Activated CD4-positive, alpha-beta T cell treated with anti-CD3 and anti-CD28 coated beads, Interleukin-2, amount 10 ng/mL, durations not matched to agents 24 days and 14 days (primary cell): ENCODE data around the gene FBXL17. TPM values are rescaled to one million over a fixed set of nuclear protein-coding genes. Genes with fewer than 3 reads are reported as not detected.

Experiments used
- DNase-seq: peaks from one replicate; pipeline ENCODE4 v3.0.0; 2022
- H3K27ac Mint-ChIP-seq: one replicate; pipeline ENCODE4 v1.8.0; 2022; ENCODE audit warnings: mild to moderate bottlenecking, mixed read lengths
- H3K27me3 Mint-ChIP-seq: one replicate; pipeline ENCODE4 v1.8.0; 2022; ENCODE audit warnings: mixed read lengths
- H3K36me3 Mint-ChIP-seq: one replicate; pipeline ENCODE4 v1.8.0; 2022; ENCODE audit warnings: low read depth, mild to moderate bottlenecking, mixed read lengths
- H3K4me1 Mint-ChIP-seq: one replicate; pipeline ENCODE4 v1.8.0; 2021; ENCODE audit warnings: mixed read lengths
- H3K4me3 Mint-ChIP-seq: one replicate; pipeline ENCODE4 v1.8.0; 2022; ENCODE audit warnings: mild to moderate bottlenecking, moderate library complexity, mixed read lengths
- H3K9me3 Mint-ChIP-seq: one replicate; pipeline ENCODE4 v1.8.0; 2021; ENCODE audit warnings: mixed read lengths
- intact Hi-C: fragments of 100-400 bp; cut with micrococcal nuclease; formaldehyde crosslinking; loops from one replicate; pipeline ENCODE4 v1.15.1; 2023
- total RNA-seq: library from RNA; stranded (reverse); gene quantifications from 2 replicates; pipeline ENCODE4 v1.2.3, GENCODE V29; 2022

FBXL17 gene
- total RNA-seq, 1 donor from 2014 or later = 7.5 TPM

DNA sequence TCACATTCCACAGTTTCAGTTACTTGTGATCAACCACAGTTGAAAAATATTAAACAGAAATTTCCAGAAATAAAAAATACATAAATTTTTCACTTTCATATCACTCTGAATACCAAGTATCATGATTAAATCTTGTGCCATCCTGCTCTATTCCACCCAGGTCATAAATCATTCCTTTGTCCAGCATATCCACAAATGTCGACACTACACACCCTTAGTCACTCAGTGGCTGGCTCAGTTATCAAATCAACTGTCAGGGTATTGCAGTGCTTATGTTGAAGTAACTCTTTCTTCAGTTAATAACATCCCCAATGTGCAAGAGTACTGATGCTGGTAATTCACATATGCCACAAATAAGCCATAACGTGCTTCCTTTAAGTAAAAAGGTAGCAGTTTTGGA lies 115.7 kb downstream of the FBXL17 start:
- Mint-ChIP-seq H3K27ac (no peak overlapping the region), H3K9me3 (no peaks in the 10 kb centered on the region), H3K36me3 (no peaks in the 10 kb centered on the region), H3K4me3 (no peak overlapping the region), H3K4me1 (no peaks in the 10 kb centered on the region), H3K27me3 (no peaks in the 10 kb centered on the region)
- intact Hi-C loops = no loop called here
- no peak for DNase-seq

DNA sequence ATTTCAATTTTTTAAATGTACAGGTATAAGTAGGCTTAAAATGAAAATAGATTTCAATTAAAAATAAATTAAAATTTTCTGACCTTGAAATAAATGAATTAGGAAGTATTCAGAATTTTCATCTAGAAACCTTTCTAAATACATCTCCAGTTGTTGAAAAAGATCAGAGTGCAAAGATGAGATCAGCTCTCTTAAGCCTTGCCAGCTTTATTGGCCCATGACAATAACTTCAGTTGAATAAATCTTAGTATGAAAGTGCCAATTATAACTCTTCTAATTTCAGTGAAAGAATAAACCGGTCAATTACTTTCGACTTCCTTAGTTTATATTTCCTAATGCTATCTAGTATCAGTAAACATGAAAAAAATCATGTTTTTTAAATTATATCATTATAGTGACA lies 117.4 kb downstream of the FBXL17 start:
- Mint-ChIP-seq H3K27ac (no peak overlapping the region), H3K27me3 (no peaks in the 10 kb centered on the region), H3K4me3 (no peak overlapping the region), H3K4me1 (peaks cover 3% of the 10 kb centered on the region), H3K9me3 (no peaks in the 10 kb centered on the region), H3K36me3 (no peaks in the 10 kb centered on the region)
- no peak for DNase-seq
- intact Hi-C loops = no loop called here

- intact Hi-C loops = no loop called here
- DNase-seq = no peak
- H3K36me3 Mint-ChIP-seq = no peaks in the 10 kb centered on the region
- no peaks in the 10 kb centered on the region for H3K9me3 Mint-ChIP-seq
- no peak overlapping the region for H3K4me3 Mint-ChIP-seq
- no peaks in the 10 kb centered on the region for H3K27me3 Mint-ChIP-seq
- H3K27ac Mint-ChIP-seq = no peak overlapping the region
- H3K4me1 Mint-ChIP-seq = peaks cover 3% of the 10 kb centered on the region
Observed at GRCh38 chr5:108263338-108263737, 118.6 kb downstream of the FBXL17 start.

- Mint-ChIP-seq H3K27ac (no peak overlapping the region), H3K4me3 (no peak overlapping the region), H3K4me1 (peaks cover 3% of the 10 kb centered on the region), H3K27me3 (no peaks in the 10 kb centered on the region), H3K9me3 (no peaks in the 10 kb centered on the region), H3K36me3 (no peaks in the 10 kb centered on the region)
- no peak for DNase-seq
- intact Hi-C loops = loop anchor here (1.0 kb wide), 1 partner anchor 84 kb away; no protein-coding TSS in a partner anchor
Observed at GRCh38 chr5:108260858-108261170, 121.1 kb downstream of the FBXL17 start.

DNA sequence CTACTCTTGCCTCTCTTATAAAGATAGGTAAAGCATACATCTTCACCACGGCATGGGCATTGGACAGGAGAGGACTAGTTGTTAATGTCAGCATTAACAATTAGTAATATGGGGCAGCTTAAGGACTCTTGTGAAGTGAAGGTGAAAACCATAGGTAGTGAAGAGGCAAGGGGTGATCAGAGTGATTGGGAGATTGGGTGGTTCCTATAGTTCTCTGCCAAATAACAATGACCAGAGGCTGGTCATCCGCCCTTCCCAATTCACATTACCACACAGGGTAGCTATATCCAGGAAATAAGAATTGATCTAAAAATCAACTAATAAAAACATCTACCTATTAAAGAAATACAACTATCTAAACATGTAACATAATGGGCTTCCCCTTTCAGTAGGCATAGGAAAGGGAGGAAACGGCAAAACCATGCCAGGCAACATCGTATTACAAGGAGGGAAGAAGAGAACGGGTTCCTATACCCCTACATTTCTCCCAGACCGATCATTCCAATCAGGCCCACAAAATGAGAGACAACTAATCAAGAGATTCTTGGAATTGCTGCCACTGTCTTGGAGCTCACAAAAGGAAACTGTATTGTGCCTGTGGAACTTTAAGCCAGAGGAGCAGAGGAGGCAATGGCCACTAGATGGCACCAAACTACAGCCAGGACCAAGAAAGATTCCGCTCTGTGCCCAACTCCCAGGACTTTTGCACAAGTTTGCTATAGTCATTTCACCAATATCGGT lies 121.6 kb downstream of the FBXL17 start:
- H3K27me3 Mint-ChIP-seq = no peaks in the 10 kb centered on the region
- peak; percentile 86 for DNase-seq
- no peaks in the 10 kb centered on the region for H3K36me3 Mint-ChIP-seq
- H3K4me1 Mint-ChIP-seq = peaks cover 3% of the 10 kb centered on the region
- no peak overlapping the region for H3K4me3 Mint-ChIP-seq
- intact Hi-C loops = loop anchor here (1.0 kb wide), 1 partner anchor 85 kb away; no protein-coding TSS in a partner anchor
- no peaks in the 10 kb centered on the region for H3K9me3 Mint-ChIP-seq
- H3K27ac Mint-ChIP-seq = no peak overlapping the region

- intact Hi-C loops = no loop called here
- Mint-ChIP-seq H3K36me3 (no peaks in the 10 kb centered on the region), H3K4me1 (peaks cover 3% of the 10 kb centered on the region), H3K27ac (no peak overlapping the region), H3K27me3 (no peaks in the 10 kb centered on the region), H3K4me3 (no peak overlapping the region), H3K9me3 (no peaks in the 10 kb centered on the region)
- DNase-seq = no peak
Observed at GRCh38 chr5:108259306-108259705, 122.6 kb downstream of the FBXL17 start.

DNA sequence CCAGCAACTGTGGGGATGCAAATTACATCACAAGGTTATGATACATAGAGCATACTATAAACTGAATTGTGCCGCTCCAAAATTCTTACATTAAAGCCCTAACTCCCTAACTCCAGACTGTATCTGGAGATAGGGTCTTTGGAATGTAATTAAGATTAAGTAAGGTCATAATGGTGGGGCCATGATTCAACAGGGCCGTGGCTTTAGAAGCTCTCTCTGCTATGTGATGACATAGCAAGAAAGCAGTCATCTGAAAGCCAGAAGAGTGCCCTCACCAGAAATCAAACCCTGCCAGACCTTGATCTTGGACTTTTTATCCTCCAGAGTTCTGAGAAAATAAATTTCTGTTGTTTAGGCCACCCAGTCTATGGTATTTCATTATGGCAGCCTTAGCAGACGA lies 123.9 kb downstream of the FBXL17 start:
- no peak overlapping the region for H3K4me3 Mint-ChIP-seq
- peaks cover 3% of the 10 kb centered on the region for H3K4me1 Mint-ChIP-seq

DNA sequence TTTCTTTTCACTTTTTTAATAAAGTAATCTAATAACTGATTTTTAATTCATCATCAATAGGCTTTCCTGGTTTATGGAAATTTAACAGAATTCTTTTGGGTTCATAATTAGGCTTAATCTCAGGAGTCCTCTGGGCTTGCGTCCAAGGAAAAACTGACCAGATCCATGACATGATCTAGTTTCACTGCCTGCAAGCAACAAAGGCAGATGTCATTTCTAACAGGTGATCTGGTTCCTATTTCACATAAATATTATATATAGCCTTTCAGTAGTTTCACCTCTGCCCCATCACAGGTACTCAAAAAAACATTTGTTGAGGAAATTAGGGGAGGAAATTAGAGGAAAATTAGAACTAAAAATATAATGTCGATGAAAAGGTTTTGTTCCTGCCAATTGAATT lies 126.4 kb downstream of the FBXL17 start:
- intact Hi-C loops = no loop called here
- H3K9me3 Mint-ChIP-seq = no peaks in the 10 kb centered on the region

More for the DNA sequence above, 123.9 kb downstream of the FBXL17 start:
- intact Hi-C loops = no loop called here
- H3K27ac Mint-ChIP-seq = no peak overlapping the region
- no peaks in the 10 kb centered on the region for H3K9me3 Mint-ChIP-seq
- DNase-seq = no peak
- H3K27me3 Mint-ChIP-seq = no peaks in the 10 kb centered on the region
- no peaks in the 10 kb centered on the region for H3K36me3 Mint-ChIP-seq

DNA sequence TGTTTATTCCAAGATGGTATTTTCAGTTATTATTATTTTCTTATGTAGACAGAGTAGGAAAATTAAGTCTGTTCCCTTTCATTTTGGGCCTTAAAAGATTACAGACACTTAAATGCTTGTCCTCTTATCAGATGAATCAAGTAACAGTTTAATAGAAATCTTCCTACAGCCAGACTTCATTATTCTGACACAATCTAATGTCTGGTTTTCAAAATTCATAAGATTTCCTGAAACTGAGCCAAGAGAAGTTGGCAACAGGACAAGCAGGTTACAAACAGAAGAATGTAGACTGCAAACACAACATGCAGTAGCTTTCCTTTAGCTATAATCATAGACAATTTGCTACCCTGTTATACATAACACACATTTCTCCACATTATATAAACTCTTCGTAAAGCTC lies 130.5 kb downstream of the FBXL17 start:
- no peak overlapping the region for H3K27ac Mint-ChIP-seq

More for the DNA sequence above, 126.4 kb downstream of the FBXL17 start:
- Mint-ChIP-seq H3K4me3 (no peak overlapping the region), H3K36me3 (no peaks in the 10 kb centered on the region), H3K27ac (no peak overlapping the region), H3K27me3 (no peaks in the 10 kb centered on the region), H3K4me1 (peaks cover 2% of the 10 kb centered on the region)
- no peak for DNase-seq

GRCh38 chr5:108249785-108250426 lies 132.0 kb downstream of the FBXL17 start:
- Mint-ChIP-seq H3K27me3 (no peaks in the 10 kb centered on the region), H3K27ac (no peak overlapping the region), H3K4me1 (no peaks in the 10 kb centered on the region), H3K4me3 (no peak overlapping the region), H3K9me3 (no peaks in the 10 kb centered on the region), H3K36me3 (no peaks in the 10 kb centered on the region)
- intact Hi-C loops = no loop called here
- DNase-seq = no peak

More for the DNA sequence above, 130.5 kb downstream of the FBXL17 start:
- H3K4me1 Mint-ChIP-seq = no peaks in the 10 kb centered on the region
- DNase-seq = no peak
- no peaks in the 10 kb centered on the region for H3K9me3 Mint-ChIP-seq
- H3K27me3 Mint-ChIP-seq = no peaks in the 10 kb centered on the region
- no peaks in the 10 kb centered on the region for H3K36me3 Mint-ChIP-seq
- no peak overlapping the region for H3K4me3 Mint-ChIP-seq
- intact Hi-C loops = no loop called here

DNA sequence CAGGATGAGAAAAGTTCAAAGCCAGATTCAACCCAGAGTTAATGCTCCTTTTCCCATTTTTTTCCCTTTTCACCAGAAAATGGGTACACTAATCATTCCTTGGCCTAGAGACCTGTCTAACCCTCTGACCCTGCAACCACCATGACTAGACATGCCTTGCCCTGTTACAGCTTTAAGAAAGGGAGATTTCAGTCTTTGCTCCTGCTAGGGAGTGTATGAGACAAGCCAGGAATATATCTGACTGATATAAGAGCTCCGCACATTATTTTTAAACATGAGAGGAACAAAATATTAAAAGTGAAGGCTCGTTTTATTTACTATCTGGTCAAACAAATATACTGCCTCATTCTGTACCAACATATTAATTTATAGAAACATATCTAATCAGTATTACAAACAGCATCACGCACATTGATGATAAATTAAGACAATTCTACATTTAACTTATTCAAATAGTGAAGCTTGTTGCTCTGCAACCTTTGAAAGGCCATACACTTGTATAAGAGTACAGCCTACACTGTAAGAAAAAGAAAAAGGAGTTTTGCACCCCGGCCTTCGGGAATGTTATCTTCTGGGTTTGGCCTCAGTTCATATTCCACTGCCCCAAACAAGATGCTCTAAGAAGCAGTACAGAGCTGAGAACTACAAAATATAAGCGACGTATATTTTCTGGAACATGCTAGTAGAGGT lies 132.7 kb downstream of the FBXL17 start:
- intact Hi-C loops = no loop called here
- no peak overlapping the region for H3K27ac Mint-ChIP-seq
- DNase-seq = no peak
- no peaks in the 10 kb centered on the region for H3K9me3 Mint-ChIP-seq
- H3K36me3 Mint-ChIP-seq = no peaks in the 10 kb centered on the region
- no peaks in the 10 kb centered on the region for H3K27me3 Mint-ChIP-seq
- no peaks in the 10 kb centered on the region for H3K4me1 Mint-ChIP-seq
- H3K4me3 Mint-ChIP-seq = no peak overlapping the region

- H3K9me3 Mint-ChIP-seq = peaks cover 6% of the 10 kb centered on the region
- H3K4me1 Mint-ChIP-seq = no peaks in the 10 kb centered on the region
- no peak overlapping the region for H3K4me3 Mint-ChIP-seq
- H3K27me3 Mint-ChIP-seq = no peaks in the 10 kb centered on the region
- intact Hi-C loops = no loop called here
- no peak overlapping the region for H3K27ac Mint-ChIP-seq
- DNase-seq = no peak
- H3K36me3 Mint-ChIP-seq = no peaks in the 10 kb centered on the region
Observed at GRCh38 chr5:108238936-108239887, 142.7 kb downstream of the FBXL17 start.

DNA sequence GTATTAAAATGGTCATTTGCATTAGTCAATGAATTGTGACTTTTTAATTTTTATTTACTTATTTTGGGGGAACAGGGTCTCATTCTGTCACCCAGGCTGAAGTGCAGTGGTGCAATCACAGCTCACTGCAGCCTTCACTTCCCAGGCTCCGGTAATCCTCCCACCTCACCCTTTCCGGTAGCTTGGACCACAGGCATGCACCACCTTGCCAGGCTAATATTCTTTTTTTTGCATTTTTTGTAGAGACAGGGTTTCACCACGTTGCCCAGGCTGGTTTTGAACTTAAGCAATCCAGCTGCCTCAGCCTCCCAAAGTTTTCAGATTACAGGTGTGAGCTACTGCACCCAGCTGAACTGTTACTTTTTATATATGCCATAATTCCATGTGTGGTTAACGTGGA lies 143.4 kb downstream of the FBXL17 start:
- H3K27ac Mint-ChIP-seq = no peak overlapping the region
- peaks cover 6% of the 10 kb centered on the region for H3K9me3 Mint-ChIP-seq
- intact Hi-C loops = no loop called here
- no peak overlapping the region for H3K4me3 Mint-ChIP-seq
- no peaks in the 10 kb centered on the region for H3K27me3 Mint-ChIP-seq
- no peak for DNase-seq
- no peaks in the 10 kb centered on the region for H3K4me1 Mint-ChIP-seq
- H3K36me3 Mint-ChIP-seq = no peaks in the 10 kb centered on the region
